ENCODE results near the gene TFEC.

The TFEC gene

GRCh38 chr7:115888981-115889668, 141.4 kb downstream of the TFEC start:
- no peak overlapping the region for H3K27ac ChIP-seq
- TF ChIP-seq CTCF (conservative IDR thresholded peaks at IDR 0.05) (no peak), ZFX (IDR thresholded peaks at IDR 0.05) (no peak)

GRCh38 chr7:115885550-115885949, 145.0 kb downstream of the TFEC start:
- TF ChIP-seq CTCF (conservative IDR thresholded peaks at IDR 0.05): no peak
- TF ChIP-seq ZFX (IDR thresholded peaks at IDR 0.05): no peak
- H3K27ac ChIP-seq: no peak overlapping the region
